Right ventricle myocardium superior (tissue), 1 donor: Measurements from ENCODE around the gene ARMH2. TPM values are rescaled to one million over a fixed set of nuclear protein-coding genes. Genes with fewer than 3 reads are reported as not detected.

Source experiments
- ATAC-seq: fragments of 200-7000 bp; cut with Tn5 transposase; one replicate; pipeline ENCODE4 v1.9.1; 2020; ENCODE audit warnings: mild to moderate bottlenecking; ENCODE audit not compliant: poor library complexity
- DNase-seq: peaks from one replicate; pipeline ENCODE4 v3.0.0-alpha.2; 2020
- intact Hi-C: fragments of 100-400 bp; cut with DNase I; formaldehyde crosslinking; loops from one replicate; pipeline ENCODE4 v1.11.2; 2022
- long read RNA-seq: library from polyadenylated mRNA; unstranded; transcript quantifications from one replicate; pipeline ENCODE4 v2.0.0, GENCODE V29; 2021
- total RNA-seq: library from RNA; stranded (reverse); fragmentation: NEBNext Ultra II Directional; extraction: Animal tissue kit (Norgen Biotek cat#: 25700); gene quantifications from one replicate; pipeline ENCODE4 v1.2.1, GENCODE V29; 2021
- donor health status: DM: no; HTN: yes; CAD: no; lungs with severe emphysema.

ARMH2 gene
- not detected for total RNA-seq
- long read RNA-seq = 0 reads

DNA sequence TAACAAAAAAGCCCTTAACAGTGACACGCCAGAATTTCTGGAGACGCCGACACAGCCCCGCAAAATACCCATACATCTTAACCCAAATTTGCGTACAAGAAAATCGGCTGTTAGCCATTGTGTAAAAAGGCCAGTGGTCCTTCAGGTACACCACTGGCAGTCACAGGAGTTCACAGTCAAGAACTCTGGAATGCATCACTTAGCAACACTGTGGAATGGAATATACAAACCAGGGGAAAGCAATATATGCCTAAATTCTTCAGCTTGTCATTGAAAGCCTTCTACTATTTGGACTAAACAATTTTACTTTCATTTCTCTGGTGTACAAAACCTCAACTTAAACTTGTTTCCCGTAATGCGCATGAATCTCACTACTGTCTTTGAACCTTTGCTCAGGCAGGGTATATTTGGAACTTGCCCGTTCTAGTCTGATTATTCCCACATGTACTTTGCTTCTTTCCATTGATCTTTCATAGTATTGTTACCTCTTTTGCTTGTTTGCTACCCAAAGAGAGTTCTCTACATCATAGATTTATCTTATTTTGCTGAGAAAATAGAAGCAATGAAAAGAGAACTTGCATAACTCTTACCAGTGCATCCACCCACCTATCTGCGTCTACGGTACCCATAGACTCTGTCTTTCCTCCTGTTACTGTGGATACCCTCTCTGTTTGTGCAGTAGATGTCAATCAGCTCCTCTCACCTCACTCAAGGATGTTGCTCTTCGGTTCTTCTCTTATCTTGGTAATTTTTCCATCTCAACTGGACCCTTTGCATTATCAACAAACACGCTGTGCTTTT is at the start of gene ARMH2:
TSS of gene ARMH2 (minus strand) at position 178 of the 801 bp plus-strand sequence. CDS start at position 118, 60 bp downstream.
- ATAC-seq (no peak), DNase-seq (no peak)
- intact Hi-C loops = no loop called here

DNA sequence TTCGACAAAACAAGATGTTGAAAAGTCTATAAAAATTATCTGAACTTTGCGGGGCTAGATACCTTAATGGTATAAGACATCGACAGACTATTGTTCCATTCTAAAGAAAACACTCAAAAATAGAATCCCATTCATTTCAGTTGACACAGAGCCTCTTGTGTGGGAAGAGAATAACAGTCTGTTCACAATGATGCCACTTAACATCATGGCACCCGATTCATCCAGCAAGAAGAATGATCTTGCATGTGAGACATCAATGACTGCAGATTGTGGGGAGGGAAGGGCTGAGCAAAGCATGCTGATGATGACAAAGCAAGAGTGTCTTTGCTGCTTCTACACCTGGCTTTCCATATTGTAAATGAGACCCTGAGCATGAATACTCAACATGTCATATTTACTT is 49.7 kb upstream of the ARMH2 start:
- intact Hi-C loops = no loop called here
- no peak for ATAC-seq
- DNase-seq = no peak

DNA sequence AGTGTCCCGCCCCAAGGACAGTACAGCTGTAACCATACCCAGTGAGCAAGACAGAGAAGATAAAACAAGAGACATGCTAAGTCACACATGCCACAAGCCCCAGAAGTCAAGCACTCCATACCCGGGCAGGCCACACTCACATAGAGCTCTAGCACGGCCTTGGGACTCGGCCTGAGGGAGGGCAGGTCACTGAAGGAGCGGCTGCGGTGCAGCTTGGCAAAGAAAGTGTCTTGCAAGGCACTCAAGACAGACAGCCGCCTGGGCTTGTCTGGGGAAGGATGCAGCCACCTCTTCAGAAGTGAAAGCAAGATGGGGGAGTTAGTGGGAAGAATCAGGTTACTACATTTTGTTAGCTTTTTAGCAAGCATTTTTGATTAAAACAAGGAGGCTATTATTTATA is 48.7 kb upstream of the ARMH2 start:
- intact Hi-C loops = no loop called here
- ATAC-seq (no peak), DNase-seq (no peak)

DNA sequence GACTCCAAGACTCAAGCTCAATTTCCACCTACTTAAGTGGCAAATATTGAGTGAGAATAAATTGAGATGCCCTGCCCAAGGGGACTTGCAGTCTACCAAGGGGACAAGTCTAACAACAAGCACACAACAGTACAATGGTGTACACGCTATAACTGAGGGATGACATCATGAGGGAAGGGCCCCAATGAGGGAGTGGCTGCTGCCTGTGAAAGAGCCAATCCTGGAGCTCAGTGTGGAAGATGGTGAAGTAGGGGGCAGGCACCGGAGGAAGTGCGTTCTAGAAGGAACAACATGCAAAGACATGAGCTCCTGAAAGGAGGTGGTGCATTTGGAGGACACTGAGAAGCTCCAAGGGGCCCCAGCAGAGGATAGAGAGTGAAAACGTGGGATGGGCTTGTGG is 46.9 kb upstream of the ARMH2 start:
- no peak for DNase-seq
- intact Hi-C loops = no loop called here
- no peak for ATAC-seq

DNA sequence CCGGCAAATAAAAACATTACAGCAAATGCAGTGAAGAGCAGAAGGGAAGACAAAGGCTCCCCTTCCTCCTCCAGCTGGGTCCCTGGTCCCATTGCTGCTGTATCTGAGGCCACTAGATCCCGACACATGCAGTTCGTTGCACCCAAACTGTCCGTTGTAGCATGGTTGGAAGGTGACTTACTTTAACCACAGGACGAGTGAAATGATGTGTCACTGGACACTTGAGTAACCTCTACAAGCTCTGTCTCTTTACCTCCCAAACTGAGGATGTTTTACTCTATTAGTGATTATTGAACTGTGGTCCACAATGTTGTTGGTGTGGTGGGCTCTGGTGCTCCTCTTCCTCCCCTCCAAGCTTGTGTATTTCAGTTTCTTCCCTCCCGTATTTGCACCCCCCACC is 46.2 kb upstream of the ARMH2 start:
- ATAC-seq = no peak
- DNase-seq = no peak
- intact Hi-C loops = no loop called here

DNA sequence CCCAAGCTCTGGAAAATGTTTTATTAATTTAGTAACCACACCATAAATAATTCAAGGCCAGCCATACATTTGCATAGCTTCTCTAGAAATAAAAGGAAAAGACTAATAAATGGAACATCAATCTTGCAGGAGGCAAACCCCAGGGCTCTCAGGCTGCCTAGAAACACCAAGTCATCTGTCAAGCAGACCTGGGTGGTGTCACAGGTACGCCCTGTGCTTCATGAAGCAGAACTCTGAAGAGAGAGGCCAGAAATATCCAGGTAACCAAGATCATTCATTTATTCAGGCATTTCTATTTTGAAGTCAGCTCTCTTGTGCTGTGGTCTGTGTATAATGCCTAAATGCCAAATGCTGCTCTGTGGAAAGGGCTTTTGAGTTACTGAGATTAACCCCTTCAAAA is 45.3 kb upstream of the ARMH2 start:
- ATAC-seq = no peak
- DNase-seq = no peak
- intact Hi-C loops = no loop called here

DNA sequence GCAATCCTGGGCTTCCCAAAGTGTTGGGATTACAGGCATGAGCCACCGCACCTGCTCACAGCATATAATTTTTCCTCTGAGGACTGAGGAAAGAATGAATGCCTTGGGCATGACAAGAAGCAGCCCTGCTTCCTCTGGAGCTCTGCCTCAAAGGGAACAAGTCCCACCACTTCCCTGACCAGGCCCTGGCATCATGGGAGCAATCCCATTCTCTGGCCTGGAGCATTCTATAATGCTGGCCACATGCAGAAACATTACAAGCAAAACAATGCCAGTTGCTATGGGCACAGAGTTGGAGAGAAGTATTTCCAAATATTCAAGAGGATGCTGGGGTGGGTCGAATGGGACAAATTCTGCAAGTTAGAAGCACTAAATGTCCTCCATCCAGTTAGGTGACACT is 41.5 kb upstream of the ARMH2 start:
- ATAC-seq (no peak), DNase-seq (no peak)
- intact Hi-C loops = no loop called here

DNA sequence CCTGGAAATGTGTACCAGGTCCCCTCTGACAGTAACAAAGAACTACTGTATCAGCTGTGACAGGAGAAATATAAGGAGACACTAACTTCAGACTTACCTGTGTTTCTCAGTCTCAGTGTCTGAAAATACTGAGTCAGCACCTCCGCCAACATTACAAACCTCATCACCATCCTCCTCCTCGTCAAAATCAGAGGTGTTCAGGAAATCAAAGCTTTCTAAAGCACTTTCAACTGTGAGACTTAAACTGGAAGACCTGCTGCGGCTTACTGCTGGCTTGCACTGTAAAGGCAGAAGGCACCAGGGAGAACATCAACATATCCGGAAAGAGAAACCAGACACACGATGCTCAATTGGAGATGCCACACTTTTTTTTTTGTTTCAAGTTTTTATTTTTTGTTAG is 40.3 kb upstream of the ARMH2 start:
- DNase-seq (no peak), ATAC-seq (no peak)
- intact Hi-C loops = no loop called here

DNA sequence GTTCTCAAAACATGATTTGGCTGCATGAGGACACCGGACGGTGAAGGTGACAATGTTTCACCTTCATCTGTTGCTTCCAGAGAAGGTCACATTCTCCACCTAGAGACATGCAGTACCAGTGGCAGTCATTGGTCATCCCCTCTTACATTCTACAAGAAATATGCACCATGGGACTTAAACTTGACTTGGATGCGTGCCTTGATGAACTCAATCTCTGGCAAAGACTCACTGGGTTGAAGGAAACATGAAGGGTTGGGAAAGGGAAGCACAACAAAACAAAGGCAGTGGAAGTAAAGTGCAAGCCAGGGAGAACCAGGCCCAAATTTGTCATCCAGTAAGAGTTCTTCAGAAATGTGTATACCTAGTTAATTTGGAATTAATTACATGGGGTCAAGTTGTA is 39.4 kb upstream of the ARMH2 start:
- intact Hi-C loops = no loop called here
- peak; percentile 48 for ATAC-seq

DNA sequence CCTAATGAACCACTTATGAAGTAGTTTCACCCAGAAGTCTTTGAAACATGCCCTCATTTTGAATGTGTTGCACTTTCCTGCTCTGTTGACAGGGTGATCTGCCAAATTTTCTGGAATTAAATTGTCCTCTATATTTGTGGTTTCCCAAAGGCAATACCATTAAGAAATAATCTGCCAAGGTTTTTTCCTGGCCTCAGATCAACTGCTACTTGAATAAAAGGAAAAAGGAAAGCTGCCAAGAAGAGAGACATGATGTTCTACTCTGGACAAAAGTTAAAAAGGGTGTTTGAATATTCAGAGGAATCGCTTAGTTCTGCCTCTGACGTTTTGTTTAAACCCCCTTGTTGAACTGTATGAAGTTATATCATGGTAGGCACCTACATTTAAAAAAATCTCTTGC is 37.4 kb upstream of the ARMH2 start:
- intact Hi-C loops = no loop called here
- DNase-seq (no peak), ATAC-seq (peak; percentile 38)

More for the DNA sequence above, 39.4 kb upstream of the ARMH2 start:
- DNase-seq = no peak

DNA sequence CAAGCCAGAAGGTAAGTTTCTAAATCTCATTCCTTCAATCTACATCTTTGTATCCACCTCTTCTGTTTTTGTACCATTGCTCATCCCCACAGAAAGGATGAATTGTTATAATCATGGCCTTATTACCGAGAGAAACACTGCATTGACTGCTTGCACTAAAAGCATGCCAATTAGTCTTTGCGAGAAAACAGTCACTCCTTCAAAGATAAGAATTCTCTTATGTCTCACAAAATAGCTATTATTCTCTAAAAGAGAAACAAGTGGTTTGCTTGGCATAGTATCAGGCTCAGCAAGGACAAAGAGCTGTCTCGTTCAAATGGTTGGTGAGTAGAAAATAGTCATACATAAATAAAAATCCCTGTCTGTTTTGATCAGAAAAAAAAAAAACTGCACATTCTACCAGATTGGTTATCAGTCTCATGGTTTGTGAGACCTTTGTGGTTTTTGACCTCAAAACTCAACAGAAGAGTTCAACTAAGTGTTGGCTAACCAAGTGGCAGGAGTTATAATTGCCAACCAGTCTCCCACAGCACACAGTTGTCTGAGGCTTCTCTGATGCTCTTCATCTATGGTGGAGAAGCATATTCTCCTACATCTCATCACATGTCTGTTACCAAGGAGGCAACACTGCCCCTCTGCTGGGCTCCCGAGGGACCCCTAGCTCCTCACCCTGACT is 35.1 kb upstream of the ARMH2 start:
- no peak for DNase-seq
- intact Hi-C loops = no loop called here
- no peak for ATAC-seq

DNA sequence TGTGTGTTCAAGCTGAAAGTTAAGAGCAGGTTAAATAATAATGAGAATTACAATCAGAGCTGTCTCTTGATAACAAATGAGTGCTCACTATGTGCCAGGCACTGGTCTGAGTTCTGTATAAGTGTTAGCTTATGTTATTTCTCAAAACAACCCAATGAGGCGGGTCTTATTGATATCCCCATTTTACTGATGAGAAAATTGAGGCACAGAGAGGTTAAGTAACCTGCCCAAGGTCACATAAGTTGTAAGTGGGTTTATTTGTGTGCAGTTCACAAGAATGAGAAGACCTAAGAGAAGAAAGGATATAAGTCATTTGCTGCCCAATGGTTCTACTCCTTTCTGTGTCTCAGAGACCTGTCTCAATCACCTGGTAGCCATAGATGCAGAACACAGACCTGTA is 34.1 kb upstream of the ARMH2 start:
- DNase-seq (no peak), ATAC-seq (no peak)
- intact Hi-C loops = no loop called here

DNA sequence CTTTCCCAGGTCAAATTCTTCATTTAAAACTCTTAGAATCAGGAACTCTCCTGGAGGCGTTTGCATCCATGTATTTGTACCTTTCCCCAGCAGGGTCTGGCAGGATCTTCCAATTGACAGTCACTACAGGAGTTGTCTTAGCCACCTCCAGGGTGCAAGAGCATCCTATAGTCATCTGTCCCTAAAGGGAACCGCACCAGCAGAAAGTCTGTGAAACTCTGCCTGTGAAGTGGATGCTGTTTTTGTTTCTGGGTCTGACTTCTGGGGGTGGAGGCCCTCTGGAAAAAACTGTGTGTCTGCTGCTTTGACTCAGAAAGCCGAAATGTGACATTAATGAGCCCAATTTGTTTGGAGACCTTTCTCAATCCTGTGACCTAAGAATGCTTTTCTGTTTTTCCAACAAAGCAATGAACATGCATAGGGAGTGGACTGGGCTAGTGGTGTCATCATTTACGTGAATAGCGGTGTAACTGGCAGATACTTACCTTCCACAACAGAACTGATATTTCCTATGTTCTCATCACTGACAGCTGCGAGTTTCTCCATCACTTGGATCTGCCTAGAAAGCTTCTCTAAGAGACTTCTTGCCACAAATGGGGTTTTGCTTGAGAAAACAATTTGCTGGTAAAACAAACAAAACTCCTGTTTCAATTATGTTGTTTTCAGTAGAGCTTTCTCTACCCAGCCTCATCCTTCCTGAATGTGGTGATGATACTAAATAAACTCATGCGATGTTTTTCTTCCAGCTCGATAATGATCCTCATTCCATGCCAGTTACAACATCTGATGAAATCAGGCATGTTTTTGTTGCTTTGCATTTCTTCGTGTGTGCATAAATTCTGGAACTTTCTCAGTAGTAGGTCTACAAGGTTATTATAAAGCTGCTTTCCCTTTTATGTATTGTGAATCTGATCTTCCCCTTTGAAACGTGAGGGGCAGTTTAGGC is 33.3 kb upstream of the ARMH2 start:
- no peak for ATAC-seq
- intact Hi-C loops = no loop called here
- DNase-seq = no peak

DNA sequence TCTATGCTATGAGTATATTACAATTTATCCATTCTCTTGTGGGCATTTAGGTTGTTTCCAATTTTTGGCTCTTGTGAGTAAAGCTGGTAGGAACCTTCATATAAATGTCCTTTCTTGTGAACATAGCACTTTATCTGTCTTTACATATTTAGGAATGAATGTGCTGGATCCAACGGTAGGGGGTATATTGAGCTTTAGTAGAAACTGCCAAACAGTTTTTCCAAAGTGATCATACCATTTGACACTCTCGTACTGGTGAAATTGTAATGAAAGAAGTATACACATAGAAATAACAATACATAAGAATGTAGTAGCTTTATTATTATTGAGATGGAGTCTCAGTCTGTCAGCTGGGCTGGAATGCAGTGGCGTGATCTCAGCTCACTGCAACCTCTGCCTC is 30.9 kb upstream of the ARMH2 start:
- intact Hi-C loops = no loop called here

DNA sequence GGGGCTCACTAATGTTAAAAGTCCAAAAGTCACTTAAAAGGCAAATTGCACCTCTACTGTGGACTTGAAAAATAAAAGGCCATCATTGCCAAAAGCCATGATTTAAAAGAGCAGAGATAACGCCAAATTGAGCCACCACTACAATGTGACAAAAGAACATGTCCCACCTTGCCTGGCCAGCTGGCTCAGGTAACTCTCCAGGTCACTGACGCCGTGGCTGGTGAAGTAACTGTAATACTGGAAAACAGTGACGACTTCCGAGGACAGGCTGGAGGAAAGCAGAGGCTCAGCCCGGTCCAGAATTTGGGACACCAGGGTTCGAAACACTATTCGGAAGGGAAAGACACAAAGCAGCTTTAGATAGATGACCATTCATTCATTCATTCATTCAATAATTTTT is 29.3 kb upstream of the ARMH2 start:
- intact Hi-C loops = no loop called here

More for the DNA sequence above, 30.9 kb upstream of the ARMH2 start:
- no peak for DNase-seq
- no peak for ATAC-seq

DNA sequence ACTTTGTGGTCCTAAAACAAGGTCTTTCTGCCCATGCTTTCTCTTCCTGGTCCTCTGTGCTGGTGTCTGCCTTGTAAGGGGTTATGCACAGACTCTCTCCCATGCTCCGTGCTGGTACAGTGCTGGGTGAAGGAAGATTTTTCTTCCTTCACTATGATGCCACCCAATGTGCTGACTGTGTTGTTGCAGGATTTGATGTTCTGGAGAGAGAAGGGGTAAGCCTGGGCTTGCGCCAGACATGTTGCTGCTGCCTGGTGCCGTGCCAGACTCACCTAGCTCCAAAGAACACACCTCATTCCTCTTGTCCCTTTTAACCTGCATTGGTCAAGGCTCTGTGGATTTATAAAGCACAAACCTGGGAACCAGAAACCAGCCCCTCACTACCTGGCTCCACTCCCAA is 28.4 kb upstream of the ARMH2 start:
- intact Hi-C loops = no loop called here
- no peak for ATAC-seq
- no peak for DNase-seq

More for the DNA sequence above, 29.3 kb upstream of the ARMH2 start:
- ATAC-seq (no peak), DNase-seq (no peak)

DNA sequence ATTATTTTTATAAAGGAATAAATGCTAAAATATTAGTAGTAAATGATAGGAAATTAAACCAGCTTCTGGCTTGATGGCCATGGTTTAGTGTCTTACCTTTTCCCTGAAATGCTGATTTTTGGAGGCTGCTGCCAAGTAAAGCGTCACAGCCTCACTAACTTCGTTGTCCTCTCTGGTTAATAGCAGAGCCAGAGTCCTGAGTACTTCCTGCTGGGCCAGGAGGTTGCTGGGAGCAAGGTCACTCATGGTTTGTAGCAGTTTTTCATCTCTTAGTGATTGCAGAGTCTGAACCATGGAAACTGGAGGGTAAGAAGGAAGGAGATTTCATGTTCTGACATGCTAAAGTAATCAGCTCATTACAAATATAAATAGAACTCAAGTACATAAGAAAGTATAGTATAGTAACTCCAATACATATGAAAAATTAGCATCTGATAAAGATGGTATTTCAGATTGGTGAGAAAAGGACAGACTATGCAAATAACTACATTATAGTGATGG is 26.5 kb upstream of the ARMH2 start:
- ATAC-seq = no peak
- intact Hi-C loops = no loop called here

DNA sequence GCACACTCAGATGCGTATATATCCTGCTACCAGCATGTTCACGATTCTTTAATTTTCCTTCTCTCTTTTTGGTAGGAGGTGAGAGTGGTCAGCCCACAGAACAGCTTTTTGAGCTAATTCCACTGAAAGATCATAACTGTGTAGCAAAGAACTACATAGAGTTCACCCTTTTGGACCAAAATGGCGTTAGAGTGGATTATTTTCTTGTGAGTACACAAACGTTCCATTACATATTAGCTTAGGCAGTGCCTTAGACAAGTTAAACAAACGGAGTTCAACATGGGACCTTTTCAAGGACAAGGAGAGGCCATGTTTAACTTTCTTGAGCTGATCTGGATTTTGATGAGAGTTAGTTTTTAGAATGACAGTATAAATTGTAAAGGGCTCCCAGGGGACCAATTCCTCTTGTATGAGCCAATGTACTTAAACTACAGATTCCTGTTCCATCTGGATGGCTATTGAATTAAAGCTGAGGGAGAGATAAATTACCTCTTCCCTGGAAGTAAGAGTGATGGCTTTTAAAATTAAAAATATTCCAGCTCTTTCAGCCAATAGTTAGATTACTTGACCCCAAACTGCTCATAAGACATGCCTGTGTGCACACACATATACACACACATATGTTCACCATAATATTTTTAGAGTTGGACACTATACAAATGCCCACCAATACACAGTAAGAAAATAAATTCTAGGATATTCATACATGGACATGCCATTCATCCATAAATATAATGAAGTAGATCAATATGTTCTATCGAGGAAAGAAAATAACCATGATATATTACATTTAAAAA is 25.6 kb upstream of the ARMH2 start:
- no peak for ATAC-seq
- DNase-seq = no peak
- intact Hi-C loops = no loop called here

More for the DNA sequence above, 26.5 kb upstream of the ARMH2 start:
- DNase-seq = no peak
